ENCODE measurements around the gene PTGES2. TPM values are rescaled to one million over a fixed set of nuclear protein-coding genes. Genes with fewer than 3 reads are reported as not detected.

Gene PTGES2
- total and polyA plus RNA-seq, 2 of the 13 experiments (the other 11 are each of a cell fraction or from before 2014, with no cell fraction given) = 63.7 to 79.8 TPM

DNA sequence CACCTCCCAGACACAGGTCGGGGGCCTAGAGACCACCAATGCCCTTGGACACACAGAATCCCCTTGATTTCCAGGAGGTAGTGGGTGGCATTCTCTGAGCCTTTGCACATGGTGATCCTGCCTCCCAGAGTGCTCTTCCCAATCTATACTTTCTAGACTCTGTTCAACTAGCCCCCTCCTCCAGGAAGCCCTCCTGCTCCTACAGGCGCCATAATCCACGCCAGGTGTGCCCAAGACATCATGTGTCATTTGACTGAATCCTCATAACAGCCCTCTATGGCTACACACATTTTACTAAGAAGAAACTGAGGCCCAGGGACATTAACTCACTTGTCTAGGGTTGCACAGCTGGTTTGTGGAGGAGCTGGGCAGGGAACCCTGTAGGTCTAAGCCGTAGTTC, 39.7 kb upstream of the PTGES2 start (continued):
- TF ChIP-seq, protein P1, sequence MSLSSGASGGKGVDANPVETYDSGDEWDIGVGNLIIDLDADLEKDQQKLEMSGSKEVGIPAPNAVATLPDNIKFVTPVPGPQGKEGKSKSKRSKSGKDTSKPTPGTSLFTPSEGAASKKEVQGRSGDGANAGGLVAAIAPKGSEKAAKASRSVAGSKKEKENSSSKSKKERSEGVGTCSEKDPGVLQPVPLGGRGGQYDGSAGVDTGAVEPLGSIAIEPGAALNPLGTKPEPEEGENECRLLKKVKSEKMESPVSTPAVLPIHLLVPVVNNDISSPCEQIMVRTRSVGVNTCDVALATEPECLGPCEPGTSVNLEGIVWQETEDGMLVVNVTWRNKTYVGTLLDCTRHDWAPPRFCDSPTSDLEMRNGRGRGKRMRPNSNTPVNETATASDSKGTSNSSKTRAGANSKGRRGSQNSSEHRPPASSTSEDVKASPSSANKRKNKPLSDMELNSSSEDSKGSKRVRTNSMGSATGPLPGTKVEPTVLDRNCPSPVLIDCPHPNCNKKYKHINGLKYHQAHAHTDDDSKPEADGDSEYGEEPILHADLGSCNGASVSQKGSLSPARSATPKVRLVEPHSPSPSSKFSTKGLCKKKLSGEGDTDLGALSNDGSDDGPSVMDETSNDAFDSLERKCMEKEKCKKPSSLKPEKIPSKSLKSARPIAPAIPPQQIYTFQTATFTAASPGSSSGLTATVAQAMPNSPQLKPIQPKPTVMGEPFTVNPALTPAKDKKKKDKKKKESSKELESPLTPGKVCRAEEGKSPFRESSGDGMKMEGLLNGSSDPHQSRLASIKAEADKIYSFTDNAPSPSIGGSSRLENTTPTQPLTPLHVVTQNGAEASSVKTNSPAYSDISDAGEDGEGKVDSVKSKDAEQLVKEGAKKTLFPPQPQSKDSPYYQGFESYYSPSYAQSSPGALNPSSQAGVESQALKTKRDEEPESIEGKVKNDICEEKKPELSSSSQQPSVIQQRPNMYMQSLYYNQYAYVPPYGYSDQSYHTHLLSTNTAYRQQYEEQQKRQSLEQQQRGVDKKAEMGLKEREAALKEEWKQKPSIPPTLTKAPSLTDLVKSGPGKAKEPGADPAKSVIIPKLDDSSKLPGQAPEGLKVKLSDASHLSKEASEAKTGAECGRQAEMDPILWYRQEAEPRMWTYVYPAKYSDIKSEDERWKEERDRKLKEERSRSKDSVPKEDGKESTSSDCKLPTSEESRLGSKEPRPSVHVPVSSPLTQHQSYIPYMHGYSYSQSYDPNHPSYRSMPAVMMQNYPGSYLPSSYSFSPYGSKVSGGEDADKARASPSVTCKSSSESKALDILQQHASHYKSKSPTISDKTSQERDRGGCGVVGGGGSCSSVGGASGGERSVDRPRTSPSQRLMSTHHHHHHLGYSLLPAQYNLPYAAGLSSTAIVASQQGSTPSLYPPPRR (CRISPR knock-in tag; IDR thresholded peaks at IDR 0.05; ENCODE audit: borderline replicate concordance) = no peak
- TF ChIP-seq NONO (IDR thresholded peaks at IDR 0.05) (no peak), NONO (CRISPR knock-in tag; conservative IDR thresholded peaks at IDR 0.05) (no peak), ZFP90 (CRISPR knock-in tag; IDR thresholded peaks at IDR 0.05; ENCODE audit: borderline replicate concordance) (no peak), ZC3H4 (CRISPR knock-in tag; IDR thresholded peaks at IDR 0.05; ENCODE audit: borderline replicate concordance) (no peak)

DNA sequence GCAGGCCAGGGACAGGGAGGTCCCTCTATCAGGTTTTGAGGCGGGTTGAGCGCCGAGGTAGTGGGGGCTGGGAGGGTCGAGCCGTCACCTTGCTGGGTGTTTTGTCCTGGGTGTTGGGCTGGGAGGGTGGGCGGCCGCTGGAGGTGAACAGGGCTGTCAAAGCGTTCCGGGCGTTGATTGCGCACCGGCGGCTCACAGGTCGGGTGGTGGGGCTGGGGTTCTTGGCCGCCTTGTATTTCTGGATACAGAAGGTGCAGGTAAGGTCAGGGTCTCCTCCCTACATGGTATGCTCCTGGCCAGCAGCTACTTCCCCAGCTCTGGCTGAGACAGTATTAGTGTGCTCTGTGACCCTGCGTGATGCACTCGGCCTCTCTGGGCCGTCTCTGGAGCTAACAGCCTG, 38.6 kb upstream of the PTGES2 start:
- Histone ChIP-seq H3K27ac (ENCODE audit: extremely low read length, insufficient read depth, low read length) (no peak overlapping the region), H3K9ac (ENCODE audit: insufficient read depth, low read depth, low read length) (no peak overlapping the region), H3K4me1 (ENCODE audit: insufficient read depth, low read length) (peaks cover 3% of the 10 kb centered on the region), H3K4me3 (replicated peaks in 1 of 3; ENCODE audit: insufficient read depth in 1 of 3, low read depth in 2 of 3, low read length in 3 of 3) (no peak overlapping the region), H3K36me3 (replicated peaks in 1 of 2; ENCODE audit: control insufficient read depth in 1 of 2, insufficient read depth in 2 of 2, low read length in 2 of 2) (peaks cover 19 to 64% of the 10 kb centered on the region in 2 experiments; a peak in 4 of 5 replicates), H2AFZ (ENCODE audit: low read length) (no peak overlapping the region), H4K20me1 (ENCODE audit: insufficient read depth, low read length) (no peaks in the 10 kb centered on the region), H3K79me2 (ENCODE audit: insufficient read depth, low read length) (no peaks in the 10 kb centered on the region), H3K27me3 (ENCODE audit: control insufficient read depth in 1 of 2, insufficient read depth in 2 of 2, low read length in 2 of 2) (no peaks in the 10 kb centered on the region), H3K4me2 (ENCODE audit: low read depth, low read length) (no peak overlapping the region), H3K9me3 (ENCODE audit: low read length) (no peaks in the 10 kb centered on the region)
- intact Hi-C loops (cut with micrococcal nuclease; ENCODE audit: unreplicated experiment) (no loop called here), in situ Hi-C loops (cut with HindIII; ENCODE audit: extremely low pct_ligation_motif_present, low pct_unique_long_range_greater_than_20kb) (no loop called here)
- no peak for DNase-seq (ENCODE audit: low spot score)
- 95% methylated on average over 7 of the region's 18 CpGs for WGBS (ENCODE audit: low lambda C conversion rate)
- no peak for FAIRE-seq
- ChIA-PET POLR2A (no interaction called here), CTCF (ENCODE audit: low intra/inter-chr PET ratio, low total read pairs) (no interaction called here)
- no peak for ATAC-seq
- BruUV-seq (replicated peaks) = no TSS peak
- TF ChIP-seq AGO2 (optimal IDR thresholded peaks at IDR 0.05; ENCODE audit: low read depth, low read length) = peak; percentile 38
- no peak for TF ChIP-seq ZNF446 (CRISPR knock-in tag; IDR thresholded peaks at IDR 0.05)
- peak; percentile 75; the same call in 1 of the 2 replicates for TF ChIP-seq ZNF768 (CRISPR knock-in tag; IDR thresholded peaks at IDR 0.05)
- TF ChIP-seq EHMT2 (IDR thresholded peaks at IDR 0.05; ENCODE audit: borderline replicate concordance, low read depth, low read length) = no peak
